Measurements from ENCODE around the gene FBXO47. TPM values are rescaled to one million over a fixed set of nuclear protein-coding genes. Genes with fewer than 3 reads are reported as not detected.
A peak's percentile ranks its signal among the peaks of the same experiment; 100 is the strongest.

FBXO47 gene
- total and polyA plus RNA-seq, 9 of the 15 experiments (the other 6 are each of a cell fraction or from before 2014, with no cell fraction given): not detected

DNA sequence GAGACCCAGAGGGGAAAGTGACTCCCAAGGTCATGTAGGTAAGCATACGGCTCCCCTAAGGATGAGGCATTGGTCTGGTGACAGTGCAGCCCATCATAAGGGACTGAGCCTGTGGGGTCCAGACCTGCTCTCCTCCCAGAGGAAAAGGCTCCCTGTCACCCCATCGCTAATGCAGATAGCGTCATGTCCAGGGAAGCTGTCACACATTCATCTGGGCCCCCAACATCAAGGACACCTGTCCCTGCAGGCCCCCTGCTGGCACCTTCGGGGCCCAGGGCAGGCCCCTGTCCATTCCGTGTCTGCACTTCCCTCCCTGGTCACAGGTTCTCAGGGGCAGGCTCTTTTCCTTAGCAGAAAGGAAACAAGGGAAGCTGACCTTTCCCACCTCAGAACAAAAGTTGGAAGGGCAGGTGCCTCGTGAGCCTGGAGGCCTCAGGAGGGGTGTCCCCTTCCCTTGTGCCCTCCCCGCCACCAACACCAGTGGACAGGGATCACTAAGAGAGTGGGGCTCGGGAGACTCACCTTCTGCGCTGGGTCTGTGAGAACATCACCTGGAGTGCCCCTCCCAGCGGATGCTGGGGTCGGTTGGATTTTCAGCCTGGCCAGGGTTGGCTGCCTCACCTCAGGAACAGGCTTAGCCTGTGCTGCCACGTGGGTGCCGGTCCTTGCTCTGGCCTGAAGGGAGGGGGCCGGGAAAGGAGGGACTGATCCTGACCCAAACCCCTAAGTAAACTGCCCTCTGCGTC lies 59.1 kb downstream of the FBXO47 start (continued):
- TF ChIP-seq, protein P1, sequence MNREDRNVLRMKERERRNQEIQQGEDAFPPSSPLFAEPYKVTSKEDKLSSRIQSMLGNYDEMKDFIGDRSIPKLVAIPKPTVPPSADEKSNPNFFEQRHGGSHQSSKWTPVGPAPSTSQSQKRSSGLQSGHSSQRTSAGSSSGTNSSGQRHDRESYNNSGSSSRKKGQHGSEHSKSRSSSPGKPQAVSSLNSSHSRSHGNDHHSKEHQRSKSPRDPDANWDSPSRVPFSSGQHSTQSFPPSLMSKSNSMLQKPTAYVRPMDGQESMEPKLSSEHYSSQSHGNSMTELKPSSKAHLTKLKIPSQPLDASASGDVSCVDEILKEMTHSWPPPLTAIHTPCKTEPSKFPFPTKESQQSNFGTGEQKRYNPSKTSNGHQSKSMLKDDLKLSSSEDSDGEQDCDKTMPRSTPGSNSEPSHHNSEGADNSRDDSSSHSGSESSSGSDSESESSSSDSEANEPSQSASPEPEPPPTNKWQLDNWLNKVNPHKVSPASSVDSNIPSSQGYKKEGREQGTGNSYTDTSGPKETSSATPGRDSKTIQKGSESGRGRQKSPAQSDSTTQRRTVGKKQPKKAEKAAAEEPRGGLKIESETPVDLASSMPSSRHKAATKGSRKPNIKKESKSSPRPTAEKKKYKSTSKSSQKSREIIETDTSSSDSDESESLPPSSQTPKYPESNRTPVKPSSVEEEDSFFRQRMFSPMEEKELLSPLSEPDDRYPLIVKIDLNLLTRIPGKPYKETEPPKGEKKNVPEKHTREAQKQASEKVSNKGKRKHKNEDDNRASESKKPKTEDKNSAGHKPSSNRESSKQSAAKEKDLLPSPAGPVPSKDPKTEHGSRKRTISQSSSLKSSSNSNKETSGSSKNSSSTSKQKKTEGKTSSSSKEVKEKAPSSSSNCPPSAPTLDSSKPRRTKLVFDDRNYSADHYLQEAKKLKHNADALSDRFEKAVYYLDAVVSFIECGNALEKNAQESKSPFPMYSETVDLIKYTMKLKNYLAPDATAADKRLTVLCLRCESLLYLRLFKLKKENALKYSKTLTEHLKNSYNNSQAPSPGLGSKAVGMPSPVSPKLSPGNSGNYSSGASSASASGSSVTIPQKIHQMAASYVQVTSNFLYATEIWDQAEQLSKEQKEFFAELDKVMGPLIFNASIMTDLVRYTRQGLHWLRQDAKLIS (CRISPR knock-in tag; IDR thresholded peaks at IDR 0.05): no peak

DNA sequence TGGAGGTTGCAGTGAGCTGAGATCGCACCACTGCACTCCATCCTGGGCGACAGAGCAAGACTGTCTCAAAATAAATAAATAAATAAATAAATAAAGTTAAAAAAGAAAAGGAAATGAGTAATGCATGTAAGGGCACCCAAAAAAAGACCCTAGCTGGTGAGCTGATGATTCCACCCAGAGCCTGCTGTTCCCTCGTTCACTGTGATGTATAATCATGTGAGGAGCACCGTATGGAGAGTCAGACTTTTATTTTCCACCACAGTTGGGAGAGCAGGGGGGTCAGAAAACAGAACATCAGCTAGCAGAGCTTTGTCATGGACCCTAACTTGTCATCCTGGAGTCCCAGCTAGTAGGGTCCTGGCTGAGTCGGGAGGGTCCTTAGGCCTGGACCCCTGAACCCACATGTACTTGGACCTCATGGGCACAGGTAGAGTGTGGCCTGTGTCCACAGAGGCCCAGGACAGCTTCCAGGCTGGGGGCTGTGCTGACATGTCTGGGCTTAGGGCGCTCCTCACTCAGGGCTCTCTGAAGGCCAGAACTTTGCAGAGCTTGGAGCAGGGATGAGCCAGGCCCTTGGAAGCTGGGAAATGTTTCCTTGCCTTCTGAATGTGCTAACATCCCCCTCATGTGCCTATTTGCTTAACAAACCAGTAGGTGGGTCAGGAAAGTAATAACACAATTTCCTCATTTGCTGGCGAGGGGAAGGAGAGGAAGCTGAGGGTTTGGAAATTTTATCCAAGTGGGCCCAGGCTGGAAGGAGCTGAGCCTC lies 60.6 kb downstream of the FBXO47 start:
- H3K4me3 ChIP-seq: no peak overlapping the region
- H4K20me1 ChIP-seq (replicated peaks; ENCODE audit: control insufficient read depth, insufficient read depth, low read length): peaks cover 11% of the 10 kb centered on the region; the same call in 1 of the 2 replicates
- H3K9me1 ChIP-seq (ENCODE audit: control insufficient read depth, insufficient read depth, low read length): no peaks in the 10 kb centered on the region
- H3K27me3 ChIP-seq (ENCODE audit: control insufficient read depth in 2 of 2, insufficient read depth in 2 of 2, low read length in 2 of 2): no peaks in the 10 kb centered on the region
- no peak overlapping the region for H2AFZ ChIP-seq (ENCODE audit: low read depth, low read length)
- 0 out of 4 replicates have a peak overlapping the region, but pooled peaks of 1 of the 2 experiments have one; percentile 37 for H3K9ac ChIP-seq (ENCODE audit: insufficient read depth in 1 of 2, low read depth in 2 of 2, low read length in 2 of 2)
- H3K9me3 ChIP-seq (replicated peaks; ENCODE audit: control insufficient read depth, insufficient read depth, low read depth, low read length): no peaks in the 10 kb centered on the region
- in situ Hi-C loops (cut with MboI): no loop called here
- WGBS (ENCODE audit: insufficient coverage, low coverage, missing lambda C conversion rate): 86% methylated on average over 7 of the region's 7 CpGs
- no peak overlapping the region for H3K27ac ChIP-seq (ENCODE audit: extremely low read depth, low read depth, low read length)
- no peak for DNase-seq (ENCODE audit: extremely low read depth in 1 of 4, low spot score in 3 of 4)
- peaks cover 18% of the 10 kb centered on the region; the same call in 2 of the 3 replicates for H3K79me2 ChIP-seq (ENCODE audit: control insufficient read depth, insufficient read depth, low read length)
- ChIA-PET CTCF (ENCODE audit: low intra/inter-chr PET ratio) (no interaction called here), POLR2A (interaction anchor here (0.6 to 1.8 kb wide), 3 partner anchors 9 to 236 kb away, joined by 3 to 8 read pairs (median 3); no protein-coding TSS in a partner anchor)
- H3K4me1 ChIP-seq (replicated peaks in 1 of 2; ENCODE audit: control insufficient read depth in 2 of 2, insufficient read depth in 2 of 2, low read length in 2 of 2): peaks cover 0 to 9% of the 10 kb centered on the region in 2 experiments; a peak in 2 of 5 replicates
- no peak overlapping the region for H3K4me2 ChIP-seq (ENCODE audit: insufficient read depth, low read length)
- no TSS peak for BruUV-seq (replicated peaks)
- no peak for FAIRE-seq
- peaks cover 64% of the 10 kb centered on the region for H3K36me3 ChIP-seq (ENCODE audit: control insufficient read depth, insufficient read depth, low read length)
- no peak for ATAC-seq
- intact Hi-C loops (cut with micrococcal nuclease): no loop called here
- TF ChIP-seq TAF7 (tag; IDR thresholded peaks at IDR 0.05): no peak
- TF ChIP-seq ZBTB11 (CRISPR knock-in tag; IDR thresholded peaks at IDR 0.05): no peak
- TF ChIP-seq BMI1 (IDR thresholded peaks at IDR 0.05; ENCODE audit: low read length): no peak
- TF ChIP-seq BRF2 (IDR thresholded peaks at IDR 0.05; ENCODE audit: borderline replicate concordance, insufficient read depth, insufficient read length): no peak
- no peak for TF ChIP-seq SRSF9 (IDR thresholded peaks at IDR 0.05; ENCODE audit: borderline replicate concordance, low read depth, low read length)
- TF ChIP-seq ZBTB8A (IDR thresholded peaks at IDR 0.05; ENCODE audit: partially characterized antibody): no peak

Measured in K562 (cell line).